Measurements from ENCODE around the gene HERC3. TPM values are rescaled to one million over a fixed set of nuclear protein-coding genes. Genes with fewer than 3 reads are reported as not detected.

HERC3 gene
- total and polyA plus RNA-seq, 4 donors: 6.2 to 48.0 (median 24.9) TPM

GRCh38 chr4:88649716-88650115, 57.4 kb downstream of the HERC3 start:
- DNase-seq: no peak
- no peak overlapping the region for H3K9ac ChIP-seq (ENCODE audit: insufficient read depth in 1 of 2, low read length in 2 of 2)

GRCh38 chr4:88653371-88653946, 61.2 kb downstream of the HERC3 start:
- DNase-seq: no peak
- no peak for ATAC-seq (ENCODE audit: insufficient read depth, low FRiP score)
- Histone ChIP-seq H3K27me3 (ENCODE audit: control insufficient read depth in 3 of 3, insufficient read depth in 3 of 3, low read length in 2 of 3) (no peaks in the 10 kb centered on the region), H3K9me3 (ENCODE audit: control insufficient read depth in 4 of 4, insufficient read depth in 3 of 4, low read length in 3 of 4) (peaks cover 0 to 2% (median 0%) of the 10 kb centered on the region in 4 donors), H3K9ac (ENCODE audit: insufficient read depth in 1 of 2, low read length in 2 of 2) (no peak overlapping the region), H3K27ac (ENCODE audit: low read depth in 1 of 2, low read length in 1 of 2) (no peak overlapping the region), H3K4me1 (ENCODE audit: control insufficient read depth in 5 of 5, insufficient read depth in 5 of 5, low read length in 5 of 5) (peaks cover 0 to 6% (median 0%) of the 10 kb centered on the region in 5 donors), H3K36me3 (ENCODE audit: control insufficient read depth in 4 of 4, insufficient read depth in 4 of 4, low read length in 4 of 4) (peaks cover 9 to 23% (median 11%) of the 10 kb centered on the region in 4 donors), H3K4me3 (no peak overlapping the region)
- WGBS, 2 donors: 84 to 88% methylated on average over 4 of the region's 4 CpGs
- TF ChIP-seq CTCF (IDR thresholded peaks at IDR 0.05; ENCODE audit: control extremely low read depth, extremely low read depth): no peak

More at GRCh38 chr4:88649716-88650115, 57.4 kb downstream of the HERC3 start:
- Histone ChIP-seq H3K9me3 (ENCODE audit: control insufficient read depth in 4 of 4, insufficient read depth in 3 of 4, low read length in 3 of 4) (no peaks in the 10 kb centered on the region), H3K36me3 (ENCODE audit: control insufficient read depth in 4 of 4, insufficient read depth in 4 of 4, low read length in 4 of 4) (peaks cover 0 to 6% (median 3%) of the 10 kb centered on the region in 4 donors), H3K4me1 (ENCODE audit: control insufficient read depth in 5 of 5, insufficient read depth in 5 of 5, low read length in 5 of 5) (peaks cover 0 to 11% (median 0%) of the 10 kb centered on the region in 5 donors), H3K27me3 (ENCODE audit: control insufficient read depth in 3 of 3, insufficient read depth in 3 of 3, low read length in 2 of 3) (no peaks in the 10 kb centered on the region), H3K4me3 (no peak overlapping the region), H3K27ac (ENCODE audit: low read depth in 1 of 2, low read length in 1 of 2) (peak overlapping the region in 1 of 2 donors; percentile 11)
- WGBS, 2 donors: 77 to 82% methylated on average over 3 of the region's 3 CpGs
- no peak for TF ChIP-seq CTCF (IDR thresholded peaks at IDR 0.05; ENCODE audit: control extremely low read depth, extremely low read depth)
- no peak for ATAC-seq (ENCODE audit: insufficient read depth, low FRiP score)

- Histone ChIP-seq H3K27me3 (ENCODE audit: control insufficient read depth in 3 of 3, insufficient read depth in 3 of 3, low read length in 2 of 3) (no peaks in the 10 kb centered on the region), H3K9me3 (ENCODE audit: control insufficient read depth in 4 of 4, insufficient read depth in 3 of 4, low read length in 3 of 4) (peaks cover 0 to 2% (median 0%) of the 10 kb centered on the region in 4 donors), H3K4me3 (no peak overlapping the region), H3K36me3 (ENCODE audit: control insufficient read depth in 4 of 4, insufficient read depth in 4 of 4, low read length in 4 of 4) (peaks cover 9 to 23% (median 11%) of the 10 kb centered on the region in 4 donors), H3K9ac (ENCODE audit: insufficient read depth in 1 of 2, low read length in 2 of 2) (no peak overlapping the region), H3K27ac (ENCODE audit: low read depth in 1 of 2, low read length in 1 of 2) (no peak overlapping the region), H3K4me1 (ENCODE audit: control insufficient read depth in 5 of 5, insufficient read depth in 5 of 5, low read length in 5 of 5) (peaks cover 0 to 2% (median 0%) of the 10 kb centered on the region in 5 donors)
- 91 to 94% methylated on average over 3 of the region's 3 CpGs for WGBS, 2 donors
- DNase-seq: no peak
- no peak for TF ChIP-seq CTCF (IDR thresholded peaks at IDR 0.05; ENCODE audit: control extremely low read depth, extremely low read depth)
- no peak for ATAC-seq (ENCODE audit: insufficient read depth, low FRiP score)
These were observed 62.9 kb downstream of the HERC3 start for GRCh38 chr4:88655226-88655625.
